Psoas muscle (tissue), 8 donors: ENCODE data around the gene RNPEP. TPM values are rescaled to one million over a fixed set of nuclear protein-coding genes. Genes with fewer than 3 reads are reported as not detected.
"Not testable (repeated sequence)": the region's sequence is repeated elsewhere in the genome, so short reads cannot be mapped to it uniquely, and the experiment has no call there.

Experiments used
- ATAC-seq, 4 donors: fragments of 200-7000 bp; cut with Tn5 transposase; one replicate each; pipeline ENCODE4 v1.9.1; 2020; ENCODE audit warnings: moderate library complexity in 3 of 4, mild to moderate bottlenecking in 2 of 4
- DNase-seq, 2 donors: peaks; one replicate each; pipeline ENCODE4 v3.0.0-alpha.2; 2020
- H3K27ac ChIP-seq: fragments of 200-600 bp; one replicate; pipeline ENCODE4 v1.8.0; 2022
- H3K27me3 ChIP-seq, 3 donors: fragments of 200-600 bp in 1 of 3; one replicate each; pipeline versions ENCODE4 v1.6.1 to v1.8.0; 2013 to 2022; ENCODE audit warnings: low read length in 2 of 3, mild to moderate bottlenecking in 2 of 3, moderate library complexity in 1 of 3; ENCODE audit not compliant: insufficient read depth in 3 of 3
- H3K36me3 ChIP-seq, 2 donors: fragments of 200-600 bp in 1 of 2; one replicate each; pipeline versions ENCODE4 v1.6.1 to v1.8.0; 2013 to 2022; ENCODE audit warnings: low read depth in 1 of 2, mild to moderate bottlenecking in 1 of 2, moderate library complexity in 1 of 2; ENCODE audit not compliant: insufficient read depth in 1 of 2
- H3K4me1 ChIP-seq: fragments of 200-600 bp; one replicate; pipeline ENCODE4 v1.8.0; 2022
- H3K4me3 ChIP-seq: fragments of 200-600 bp; one replicate; pipeline ENCODE4 v1.8.0; 2022; ENCODE audit warnings: mild to moderate bottlenecking
- H3K9me3 ChIP-seq: fragments of 200-600 bp; one replicate; pipeline ENCODE4 v1.8.0; 2022
- CTCF ChIP-seq: fragments of 200-600 bp; IDR thresholded peaks from one replicate; pipeline ENCODE4 v1.8.0; 2022; ENCODE audit warnings: antibody characterized with exemption
- WGBS, 3 donors: extraction: QIAGEN DNeasy Blood & Tissue Kit; methylation state at CpG; one replicate each; pipeline versions ENCODE4 v1.1.6 to v1.1.7; 2013; 5-methylcytosine and 5-hydroxymethylcytosine counted together
- intact Hi-C, 2 donors: fragments of 100-400 bp; cut with DNase I; formaldehyde crosslinking; loops; one replicate each; pipeline versions ENCODE4 v1.11.0 to v1.14.2; 2022
- polyA plus RNA-seq, 3 donors: library from polyadenylated mRNA; stranded (reverse); fragments of 200-250 nt; gene quantifications; one replicate each; pipeline ENCODE4 v1.2.3, GENCODE V29; 2013
- total RNA-seq, 4 donors: library from RNA; stranded (reverse); fragmentation: NEBNext Ultra II Directional in 2 of 4; extraction: Animal tissue kit (Norgen Biotek cat#: 25700) in 2 of 4; gene quantifications; one replicate each; pipeline versions ENCODE4 v1.2.1 to v1.2.4, GENCODE V29; 2021 to 2023
- donor health status: healthy with polysubstance abuse.
- donor health status: DM: no; HTN: no; CAD: no; lungs with moderate emphysema.
- donor health status: Bipolar disorder and iron deficiency.
- donor health status: healthy.
- donor health status: DM: yes; HTN: yes; CAD: no.
- donor health status: DM: no; HTN: no; CAD: no.
- donor health status: DM: no; HTN: no; CAD: no.
- donor health status: DM: yes; HTN: yes; CAD: no.

RNPEP gene
- total and polyA plus RNA-seq, 7 donors = 6.2 to 18.7 (median 14.2) TPM

GRCh38 chr1:201938440-201939035 is 43.9 kb upstream of the RNPEP start:
- H3K4me3 ChIP-seq = peak overlapping the region; percentile 27
- peaks cover 32% of the 10 kb centered on the region for H3K4me1 ChIP-seq
- H3K36me3 ChIP-seq = no peaks in the 10 kb centered on the region
- 19 to 24% (median 23%) methylated on average over 4 of the region's 4 CpGs for WGBS, 3 donors
- peak overlapping the region; percentile 86 for H3K27ac ChIP-seq
- H3K27me3 ChIP-seq = no peaks in the 10 kb centered on the region
- DNase-seq = no peak
- H3K9me3 ChIP-seq = no peaks in the 10 kb centered on the region
- no peak for TF ChIP-seq CTCF
- intact Hi-C loops = no loop called here
- ATAC-seq = peak in 1 of 4 donors; percentile 42

DNA sequence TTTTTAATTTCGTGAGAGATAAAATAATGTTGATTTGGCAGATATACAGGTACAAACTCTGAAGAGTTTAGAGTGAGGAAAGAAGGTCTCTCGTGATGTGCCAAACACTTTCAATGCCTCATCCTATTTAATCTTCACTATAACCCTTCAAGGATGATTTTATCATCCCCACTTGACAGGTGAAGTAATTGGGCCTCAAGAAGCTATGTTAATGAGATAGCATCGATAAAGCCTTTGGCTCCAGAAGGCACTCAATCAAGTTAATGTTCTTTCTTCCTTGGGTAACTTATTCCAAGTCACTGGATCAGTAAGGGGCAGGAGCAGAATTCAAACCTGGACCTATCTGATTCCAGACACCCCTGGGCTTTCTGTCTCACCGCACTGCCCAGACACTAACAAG is 43.3 kb upstream of the RNPEP start:
- DNase-seq (no peak), ATAC-seq (no peak)
- Histone ChIP-seq H3K4me3 (no peak overlapping the region), H3K36me3 (no peaks in the 10 kb centered on the region), H3K27me3 (no peaks in the 10 kb centered on the region), H3K4me1 (peaks cover 32% of the 10 kb centered on the region), H3K9me3 (no peaks in the 10 kb centered on the region), H3K27ac (peak overlapping the region; percentile 86)
- intact Hi-C loops = no loop called here
- TF ChIP-seq CTCF = no peak
- 30 to 45% (median 41%) methylated on average over 4 of the region's 4 CpGs for WGBS, 3 donors

DNA sequence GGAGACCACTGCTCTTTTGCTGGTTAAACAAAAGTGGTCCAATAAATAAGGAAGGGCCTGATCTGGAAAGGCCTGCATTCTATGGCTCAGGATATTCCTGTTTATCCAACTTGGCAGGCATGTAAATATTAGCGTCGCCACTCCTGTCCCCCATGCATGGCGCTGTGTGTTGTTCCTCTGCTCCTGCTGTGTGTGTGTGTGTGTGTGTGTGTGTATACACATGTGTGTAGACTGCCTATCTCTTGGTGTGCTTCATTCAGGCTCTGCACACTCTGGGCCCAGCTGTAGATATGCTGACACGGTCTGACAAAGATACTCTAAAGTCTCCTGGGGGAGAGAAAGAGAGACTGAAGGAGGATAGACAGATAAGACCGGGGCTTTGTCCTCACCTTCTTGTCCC is 42.9 kb upstream of the RNPEP start:
- intact Hi-C loops = no loop called here
- Histone ChIP-seq H3K4me1 (peaks cover 31% of the 10 kb centered on the region), H3K9me3 (no peaks in the 10 kb centered on the region), H3K27me3 (no peaks in the 10 kb centered on the region), H3K27ac (peak overlapping the region; percentile 86), H3K4me3 (no peak overlapping the region), H3K36me3 (no peaks in the 10 kb centered on the region)
- ATAC-seq (no peak), DNase-seq (no peak)
- WGBS, 3 donors = 34 to 63% (median 45%) methylated on average over 5 of the region's 5 CpGs
- TF ChIP-seq CTCF = no peak

DNA sequence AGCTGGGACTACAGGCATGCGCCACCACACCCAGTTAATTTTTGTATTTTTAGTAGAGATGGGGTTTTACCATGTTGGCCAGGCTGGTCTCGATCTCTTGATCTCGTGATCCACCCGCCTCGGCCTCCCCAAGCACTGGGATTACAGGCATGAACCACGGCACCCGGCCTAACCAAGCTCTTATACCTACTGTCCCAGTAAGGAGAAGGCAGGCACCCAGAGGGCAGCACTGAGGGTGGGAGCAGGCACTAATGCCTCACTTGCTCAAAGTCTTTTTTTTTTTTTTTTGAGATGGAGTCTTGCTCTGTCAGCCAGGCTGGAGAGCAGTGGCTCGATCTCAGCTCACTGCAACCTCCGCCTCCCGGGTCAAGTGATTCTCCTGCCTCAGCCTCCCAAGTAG is 42.1 kb upstream of the RNPEP start:
- H3K9me3 ChIP-seq, ATAC-seq, H3K36me3 ChIP-seq, H3K27me3 ChIP-seq, DNase-seq, H3K4me3 ChIP-seq, intact Hi-C loops: not testable (repeated sequence)
- WGBS, 3 donors = 70 to 92% (median 78%) methylated on average over 10 of the region's 10 CpGs
- H3K4me1 ChIP-seq = peaks cover 27% of the 10 kb centered on the region
- H3K27ac ChIP-seq = peak overlapping the region; percentile 86

- H3K4me3 ChIP-seq = peak overlapping the region; percentile 84
- no peaks in the 10 kb centered on the region for H3K36me3 ChIP-seq
- no peak for TF ChIP-seq CTCF
- no peaks in the 10 kb centered on the region for H3K27me3 ChIP-seq
- intact Hi-C loops = no loop called here
- H3K4me1 ChIP-seq = peaks cover 27% of the 10 kb centered on the region
- H3K9me3 ChIP-seq = no peaks in the 10 kb centered on the region
- peak; percentile 35 to 62 (median 59) for ATAC-seq
- peak in 1 of 2 donors; percentile 68 for DNase-seq
- WGBS, 3 donors = 14 to 24% (median 19%) methylated on average over 18 of the region's 18 CpGs
- peak overlapping the region; percentile 86 for H3K27ac ChIP-seq
These were observed 40.9 kb upstream of the RNPEP start for GRCh38 chr1:201941420-201942128.
